ENCODE data around the gene HAUS6.

DNA sequence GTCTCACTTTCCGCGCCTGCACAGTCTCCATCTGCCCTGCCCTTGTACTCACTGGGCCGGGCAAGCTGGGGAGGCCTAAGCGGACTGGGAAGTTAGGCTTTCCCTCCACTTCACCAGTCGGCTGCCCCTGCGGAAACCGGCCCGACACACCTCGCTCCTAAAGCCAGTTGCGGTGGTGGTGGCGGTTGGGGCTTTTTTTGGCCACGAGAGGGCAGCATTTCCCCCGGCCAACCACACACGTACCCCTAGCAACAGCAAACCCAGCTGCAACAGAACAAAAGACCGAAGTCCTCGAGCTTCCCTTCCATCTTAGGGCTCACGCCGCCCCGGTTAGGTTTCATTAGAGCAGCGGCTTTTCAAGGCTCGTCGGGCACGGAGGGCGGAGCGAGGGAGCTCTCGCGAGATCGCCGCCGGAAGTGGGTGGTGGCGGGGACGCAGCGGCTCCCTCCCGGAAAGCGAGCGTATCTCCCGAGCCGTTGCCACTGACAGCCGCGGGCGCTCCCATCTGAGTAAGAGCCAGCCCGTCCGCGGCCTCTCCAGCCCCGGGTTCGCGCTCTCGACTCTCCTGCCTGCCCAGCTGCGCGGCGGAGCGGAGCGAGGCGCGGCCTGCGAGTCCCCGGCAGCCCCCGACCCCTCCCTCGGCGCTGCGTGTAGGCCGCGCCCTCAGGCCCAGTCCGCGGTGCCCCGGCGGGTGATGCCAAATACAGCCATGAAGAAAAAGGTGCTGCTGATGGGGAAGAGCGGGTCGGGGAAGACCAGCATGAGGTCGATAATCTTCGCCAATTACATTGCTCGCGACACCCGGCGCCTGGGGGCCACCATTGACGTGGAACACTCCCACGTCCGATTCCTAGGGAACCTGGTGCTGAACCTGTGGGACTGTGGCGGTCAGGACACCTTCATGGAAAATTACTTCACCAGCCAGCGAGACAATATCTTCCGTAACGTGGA is 53.5 kb downstream of the HAUS6 start, which contains the start of gene RRAGA:
- TF ChIP-seq, protein P1, sequence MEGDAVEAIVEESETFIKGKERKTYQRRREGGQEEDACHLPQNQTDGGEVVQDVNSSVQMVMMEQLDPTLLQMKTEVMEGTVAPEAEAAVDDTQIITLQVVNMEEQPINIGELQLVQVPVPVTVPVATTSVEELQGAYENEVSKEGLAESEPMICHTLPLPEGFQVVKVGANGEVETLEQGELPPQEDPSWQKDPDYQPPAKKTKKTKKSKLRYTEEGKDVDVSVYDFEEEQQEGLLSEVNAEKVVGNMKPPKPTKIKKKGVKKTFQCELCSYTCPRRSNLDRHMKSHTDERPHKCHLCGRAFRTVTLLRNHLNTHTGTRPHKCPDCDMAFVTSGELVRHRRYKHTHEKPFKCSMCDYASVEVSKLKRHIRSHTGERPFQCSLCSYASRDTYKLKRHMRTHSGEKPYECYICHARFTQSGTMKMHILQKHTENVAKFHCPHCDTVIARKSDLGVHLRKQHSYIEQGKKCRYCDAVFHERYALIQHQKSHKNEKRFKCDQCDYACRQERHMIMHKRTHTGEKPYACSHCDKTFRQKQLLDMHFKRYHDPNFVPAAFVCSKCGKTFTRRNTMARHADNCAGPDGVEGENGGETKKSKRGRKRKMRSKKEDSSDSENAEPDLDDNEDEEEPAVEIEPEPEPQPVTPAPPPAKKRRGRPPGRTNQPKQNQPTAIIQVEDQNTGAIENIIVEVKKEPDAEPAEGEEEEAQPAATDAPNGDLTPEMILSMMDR (IDR thresholded peaks at IDR 0.05): peak; percentile 78 to 97 (median 90)
- TF ChIP-seq POLR2A (IDR thresholded peaks at IDR 0.05) (peak; percentile 91), EP300 (IDR thresholded peaks at IDR 0.05; ENCODE audit: low read depth) (no peak)

Measured in transverse colon (tissue), 3 donors.